Measurements from ENCODE around the gene GAB3.

Gene GAB3

DNA sequence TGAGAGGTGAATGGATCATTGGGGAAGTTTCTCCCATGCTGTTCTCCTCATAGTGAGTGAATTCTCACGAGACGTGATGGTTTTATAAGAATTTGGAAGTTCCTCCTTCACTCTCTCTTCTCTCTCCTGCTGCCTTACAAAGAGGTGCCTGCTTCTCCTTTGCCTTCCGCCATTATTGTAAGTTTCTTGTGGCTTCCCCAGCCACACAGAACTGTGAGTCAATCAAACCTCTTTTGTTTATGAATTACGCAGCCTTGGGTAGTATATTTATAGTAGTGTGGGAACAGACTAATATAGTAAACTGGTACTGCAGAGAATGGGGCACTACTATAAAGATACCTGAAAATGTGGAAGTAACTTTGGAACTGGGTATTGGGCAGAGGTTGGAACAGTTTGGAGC lies 89.7 kb downstream of the GAB3 start:
- in situ Hi-C loops (cut with HindIII; ENCODE audit: low sequenced_read_pairs) = no loop called here

DNA sequence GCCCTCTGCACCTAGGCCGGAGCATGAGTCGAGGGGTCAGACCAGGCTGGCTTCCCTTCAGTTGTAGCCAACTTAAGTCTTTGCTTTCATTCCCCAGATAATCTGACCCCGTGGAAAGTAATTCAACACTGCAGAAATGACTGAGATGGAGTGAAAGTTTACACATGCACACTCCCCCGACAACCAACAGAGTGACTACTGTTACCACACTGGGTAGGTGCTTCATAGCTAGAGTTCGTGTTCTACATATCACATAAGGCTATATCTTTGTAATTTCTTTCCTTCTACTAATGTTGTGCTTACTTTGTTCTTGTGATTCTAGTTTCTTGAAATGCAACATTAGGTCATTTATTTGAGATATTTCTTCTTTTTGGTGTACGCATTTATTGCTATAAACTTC lies 90.3 kb downstream of the GAB3 start:
- no peak for DNase-seq (ENCODE audit: low read depth, low spot score)
- TF ChIP-seq, protein P1, sequence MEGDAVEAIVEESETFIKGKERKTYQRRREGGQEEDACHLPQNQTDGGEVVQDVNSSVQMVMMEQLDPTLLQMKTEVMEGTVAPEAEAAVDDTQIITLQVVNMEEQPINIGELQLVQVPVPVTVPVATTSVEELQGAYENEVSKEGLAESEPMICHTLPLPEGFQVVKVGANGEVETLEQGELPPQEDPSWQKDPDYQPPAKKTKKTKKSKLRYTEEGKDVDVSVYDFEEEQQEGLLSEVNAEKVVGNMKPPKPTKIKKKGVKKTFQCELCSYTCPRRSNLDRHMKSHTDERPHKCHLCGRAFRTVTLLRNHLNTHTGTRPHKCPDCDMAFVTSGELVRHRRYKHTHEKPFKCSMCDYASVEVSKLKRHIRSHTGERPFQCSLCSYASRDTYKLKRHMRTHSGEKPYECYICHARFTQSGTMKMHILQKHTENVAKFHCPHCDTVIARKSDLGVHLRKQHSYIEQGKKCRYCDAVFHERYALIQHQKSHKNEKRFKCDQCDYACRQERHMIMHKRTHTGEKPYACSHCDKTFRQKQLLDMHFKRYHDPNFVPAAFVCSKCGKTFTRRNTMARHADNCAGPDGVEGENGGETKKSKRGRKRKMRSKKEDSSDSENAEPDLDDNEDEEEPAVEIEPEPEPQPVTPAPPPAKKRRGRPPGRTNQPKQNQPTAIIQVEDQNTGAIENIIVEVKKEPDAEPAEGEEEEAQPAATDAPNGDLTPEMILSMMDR (IDR thresholded peaks at IDR 0.05; ENCODE audit: low read depth, low read length) = no peak
- in situ Hi-C loops (cut with HindIII; ENCODE audit: low sequenced_read_pairs) = no loop called here
- H3K4me3 ChIP-seq (ENCODE audit: low read depth, low read length) = no peak overlapping the region

More for the DNA sequence above, 89.7 kb downstream of the GAB3 start:
- no peak for DNase-seq (ENCODE audit: low read depth, low spot score)
- TF ChIP-seq, protein P1 (IDR thresholded peaks at IDR 0.05; ENCODE audit: low read depth, low read length) = no peak
- no peak overlapping the region for H3K4me3 ChIP-seq (ENCODE audit: low read depth, low read length)

DNA sequence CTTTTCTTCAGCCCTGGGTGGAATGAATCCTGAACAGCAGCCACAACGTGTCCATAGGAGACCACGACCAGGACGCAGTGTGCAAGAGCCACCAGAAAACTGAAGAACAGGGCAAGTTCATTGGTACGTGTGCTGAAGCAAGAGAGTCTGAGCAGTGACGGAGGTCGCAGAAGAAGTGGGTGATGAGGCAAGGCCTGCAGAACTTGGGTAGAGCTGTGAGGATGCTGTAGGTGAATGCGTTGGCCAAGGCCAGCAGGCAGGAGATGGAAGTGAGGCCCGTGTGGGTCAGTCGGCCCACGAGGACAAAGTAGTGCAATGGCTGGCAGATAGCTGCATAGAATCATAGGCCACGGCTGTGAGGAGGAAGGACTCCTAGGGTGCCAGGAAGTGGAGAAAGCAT lies 91.9 kb downstream of the GAB3 start:
- TF ChIP-seq, protein P1 (IDR thresholded peaks at IDR 0.05; ENCODE audit: low read depth, low read length) = no peak
- no peak overlapping the region for H3K4me3 ChIP-seq (ENCODE audit: low read depth, low read length)
- in situ Hi-C loops (cut with HindIII; ENCODE audit: low sequenced_read_pairs) = no loop called here
- no peak for DNase-seq (ENCODE audit: low read depth, low spot score)

DNA sequence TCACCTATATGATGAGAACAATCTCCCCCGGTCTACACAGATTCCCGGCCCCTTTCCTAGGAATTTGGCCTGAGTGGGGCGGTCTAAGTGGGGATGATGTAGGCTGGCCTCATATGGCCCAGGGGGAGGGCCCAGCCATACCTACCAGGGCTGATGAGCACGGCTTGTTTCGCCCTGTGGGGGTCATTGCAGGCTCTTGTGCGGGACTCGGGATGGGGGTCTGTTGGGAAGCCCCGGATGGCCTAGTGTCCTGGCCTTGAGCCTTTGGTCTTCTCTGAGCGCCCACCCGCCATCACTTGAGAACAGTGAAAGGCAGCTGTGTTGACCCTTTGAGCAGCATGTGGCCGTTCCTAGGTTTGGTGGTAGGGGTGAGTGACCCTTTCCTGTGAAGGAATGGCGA lies 92.7 kb downstream of the GAB3 start:
- in situ Hi-C loops (cut with HindIII; ENCODE audit: low sequenced_read_pairs) = no loop called here
- DNase-seq (ENCODE audit: low read depth, low spot score) = no peak
- TF ChIP-seq, protein P1 (IDR thresholded peaks at IDR 0.05; ENCODE audit: low read depth, low read length) = no peak
- no peak overlapping the region for H3K4me3 ChIP-seq (ENCODE audit: low read depth, low read length)

DNA sequence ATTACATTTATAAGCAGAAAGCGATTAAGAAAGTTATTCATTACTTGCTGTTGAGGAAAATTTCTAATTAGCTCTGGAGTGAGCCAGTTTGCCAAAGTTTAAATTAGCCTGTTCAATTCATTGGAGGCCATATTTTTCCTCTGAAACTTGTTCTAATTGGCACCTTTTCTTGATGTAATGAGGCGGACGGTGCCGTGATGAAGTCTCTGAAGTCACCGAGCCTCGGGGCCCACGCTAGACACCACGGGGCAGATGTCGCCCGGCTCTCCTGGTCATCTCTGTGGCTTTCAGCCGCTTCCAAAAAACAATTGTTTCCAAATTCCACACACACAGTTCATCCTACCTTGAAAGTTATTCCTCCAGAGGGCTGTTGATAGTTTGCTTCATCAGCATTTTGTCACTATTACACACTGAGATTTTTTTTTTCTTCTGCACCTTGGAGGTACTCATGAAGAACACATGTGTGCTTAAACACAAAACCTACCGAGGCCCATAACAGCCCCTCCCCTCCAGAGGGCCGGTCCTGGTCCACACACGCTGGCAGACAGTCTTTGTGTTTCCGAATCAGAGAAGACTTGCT lies 93.6 kb downstream of the GAB3 start:
- DNase-seq (ENCODE audit: low read depth, low spot score) = no peak
- in situ Hi-C loops (cut with HindIII; ENCODE audit: low sequenced_read_pairs) = no loop called here
- TF ChIP-seq, protein P1 (IDR thresholded peaks at IDR 0.05; ENCODE audit: low read depth, low read length) = no peak
- H3K4me3 ChIP-seq (ENCODE audit: low read depth, low read length) = no peak overlapping the region

DNA sequence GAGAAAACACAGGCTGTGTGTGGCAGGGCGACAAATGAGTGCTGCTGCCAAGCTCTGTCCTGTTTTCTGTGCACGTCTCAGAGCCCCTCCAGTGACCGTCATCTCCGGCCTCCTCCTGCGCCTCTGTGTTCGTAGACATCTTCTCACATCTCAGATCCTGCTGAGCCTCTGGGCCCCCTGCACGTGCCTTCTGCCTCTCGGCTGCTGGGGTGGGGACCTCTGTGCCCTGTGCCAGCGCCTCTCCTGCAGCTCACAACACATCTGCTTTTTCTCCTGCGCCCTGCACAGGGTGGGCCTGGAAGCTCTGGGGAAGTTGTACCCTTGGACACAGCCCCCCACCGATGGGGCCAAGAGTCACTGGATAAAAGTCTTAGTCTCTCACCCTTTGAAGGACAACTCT lies 95.1 kb downstream of the GAB3 start:
- H3K4me3 ChIP-seq (ENCODE audit: low read depth, low read length) = no peak overlapping the region
- in situ Hi-C loops (cut with HindIII; ENCODE audit: low sequenced_read_pairs) = no loop called here
- TF ChIP-seq, protein P1 (IDR thresholded peaks at IDR 0.05; ENCODE audit: low read depth, low read length) = no peak
- no peak for DNase-seq (ENCODE audit: low read depth, low spot score)

DNA sequence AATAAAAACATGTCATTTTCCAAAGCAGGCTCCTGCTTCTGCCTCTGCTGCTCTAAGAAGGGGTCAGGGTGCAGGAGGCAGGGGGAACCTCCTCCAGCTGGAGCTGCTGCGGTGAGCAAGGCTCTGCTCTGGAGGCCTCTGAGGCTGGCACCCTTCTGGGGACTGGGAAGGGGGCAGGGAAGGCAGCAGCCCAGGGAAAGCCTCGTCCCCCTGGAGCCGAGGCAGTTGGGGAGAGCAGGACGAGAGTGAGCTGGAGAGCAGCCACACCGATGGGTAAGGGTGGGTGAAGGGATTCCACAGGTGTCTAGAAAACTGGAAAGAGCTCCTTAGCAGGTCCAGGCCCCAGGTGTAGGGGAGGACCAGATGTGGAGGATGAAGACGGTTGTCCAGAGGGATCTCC lies 95.5 kb downstream of the GAB3 start:
- DNase-seq (ENCODE audit: low read depth, low spot score) = no peak
- H3K4me3 ChIP-seq (ENCODE audit: low read depth, low read length) = no peak overlapping the region
- TF ChIP-seq, protein P1 (IDR thresholded peaks at IDR 0.05; ENCODE audit: low read depth, low read length) = no peak
- in situ Hi-C loops (cut with HindIII; ENCODE audit: low sequenced_read_pairs) = no loop called here

All from astrocyte of the spinal cord (primary cell).